Kidney glomerular epithelial cell (primary cell): ENCODE data around the gene TCF4.

Experiments used
- DNase-seq: peaks from one replicate; lab custom pipeline; 2025; lab: John Stamatoyannopoulos, UW

The TCF4 gene

DNA sequence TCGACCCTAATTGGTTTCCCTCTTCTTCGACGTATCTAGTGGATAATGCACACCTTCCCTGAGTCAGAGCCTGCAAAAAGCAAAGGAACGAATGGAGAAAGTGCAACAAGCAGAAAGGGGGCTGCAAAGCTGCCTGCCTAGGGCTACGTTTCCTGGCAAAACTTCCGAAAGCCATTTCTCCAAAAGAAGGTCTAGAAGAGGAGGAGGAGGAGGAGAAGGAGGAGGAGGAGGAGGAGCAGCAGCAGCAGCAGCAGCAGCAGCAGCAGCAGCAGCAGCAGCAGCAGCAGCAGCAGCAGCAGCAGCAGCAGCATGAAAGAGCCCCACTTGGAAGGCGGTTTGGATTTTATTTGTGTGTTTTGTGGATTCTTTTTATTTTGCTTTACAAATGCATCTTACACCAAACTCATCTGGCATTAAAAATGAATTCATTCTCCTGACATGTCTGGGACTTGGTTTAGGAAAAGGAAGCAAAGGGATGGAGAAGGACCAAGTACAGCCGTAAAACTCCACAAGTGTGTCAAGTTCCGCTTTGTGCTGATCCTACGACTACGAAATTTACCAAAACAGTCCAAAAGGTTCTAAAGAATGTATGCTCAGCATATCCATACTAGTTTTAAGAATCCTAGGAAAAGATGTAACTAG is 2.0 kb downstream of the TCF4 start:
- DNase-seq: no peak

DNA sequence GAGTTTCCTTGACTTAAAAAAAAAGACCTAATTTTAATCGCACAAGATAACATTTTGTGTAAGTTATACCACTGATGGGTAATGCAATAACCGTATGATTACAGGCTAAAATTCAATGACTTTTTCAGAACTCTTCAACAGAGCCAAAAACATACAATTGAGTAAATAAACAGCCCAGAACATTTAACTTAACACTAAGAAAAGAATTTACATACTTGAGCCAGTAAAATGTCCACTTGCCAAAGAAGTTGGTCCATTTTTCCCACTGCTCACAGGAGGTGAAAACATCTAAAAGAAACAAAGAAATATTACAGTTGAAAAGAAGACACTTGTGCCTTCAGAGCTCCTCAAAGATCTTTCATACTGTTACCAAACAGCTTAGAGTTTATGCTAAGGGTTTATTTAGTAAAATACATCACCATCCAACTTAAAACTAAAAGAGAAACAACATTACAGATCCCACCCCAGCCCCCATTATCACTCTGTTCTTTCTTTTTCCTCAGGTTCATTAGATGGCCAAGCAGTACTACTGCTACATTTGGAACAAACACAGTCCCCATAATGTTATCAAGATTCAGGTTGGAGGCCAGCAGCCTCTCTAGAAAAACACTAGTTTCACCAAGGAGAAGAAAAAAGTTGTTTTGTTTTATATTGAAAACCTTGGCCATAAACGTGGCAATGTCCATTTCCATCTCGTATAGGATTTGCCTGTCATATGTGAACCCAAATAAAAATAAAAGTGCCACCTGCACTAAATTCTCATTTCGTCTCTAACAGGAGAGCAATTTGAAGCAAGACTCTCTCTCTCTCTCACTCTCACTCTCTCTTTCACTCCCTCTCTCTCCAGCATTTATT is 2.7 kb downstream of the TCF4 start:
- DNase-seq: no peak

DNA sequence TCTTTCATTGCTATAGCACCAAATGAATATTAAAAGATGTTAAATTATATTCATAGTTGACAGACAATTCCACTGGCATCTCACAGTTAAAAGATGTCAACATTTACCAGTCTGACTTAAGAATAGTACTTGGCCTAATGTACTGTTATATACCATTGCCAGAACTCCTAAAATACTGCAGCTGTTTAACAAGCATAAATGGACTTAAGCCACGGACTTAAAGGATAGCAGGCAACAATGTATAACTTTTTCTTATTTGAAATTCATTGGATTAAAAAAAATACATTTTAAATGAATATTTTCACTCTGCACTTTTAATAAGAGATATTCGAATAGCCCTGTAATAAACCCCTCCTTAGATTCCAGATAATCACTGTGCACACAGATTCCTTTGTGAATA is 3.8 kb downstream of the TCF4 start:
- no peak for DNase-seq

DNA sequence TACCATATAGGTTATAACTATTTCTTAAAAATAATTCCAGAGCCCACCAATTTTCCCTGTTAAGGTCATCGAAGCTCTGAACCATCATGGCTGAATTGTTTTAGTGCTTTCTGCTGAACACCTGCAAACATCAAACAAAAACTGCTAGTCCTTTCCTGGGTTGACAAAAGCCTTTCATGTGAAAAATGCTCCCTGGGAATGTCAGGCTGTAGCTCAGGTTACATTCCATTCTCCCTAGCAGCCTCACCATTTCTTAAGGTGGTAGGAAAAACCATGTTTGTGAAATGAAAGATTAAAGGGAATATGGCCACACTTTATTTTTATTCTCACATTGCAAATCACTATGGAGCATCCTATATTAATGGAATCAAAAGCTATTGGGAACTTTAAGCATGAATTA is 5.7 kb downstream of the TCF4 start:
- no peak for DNase-seq

DNA sequence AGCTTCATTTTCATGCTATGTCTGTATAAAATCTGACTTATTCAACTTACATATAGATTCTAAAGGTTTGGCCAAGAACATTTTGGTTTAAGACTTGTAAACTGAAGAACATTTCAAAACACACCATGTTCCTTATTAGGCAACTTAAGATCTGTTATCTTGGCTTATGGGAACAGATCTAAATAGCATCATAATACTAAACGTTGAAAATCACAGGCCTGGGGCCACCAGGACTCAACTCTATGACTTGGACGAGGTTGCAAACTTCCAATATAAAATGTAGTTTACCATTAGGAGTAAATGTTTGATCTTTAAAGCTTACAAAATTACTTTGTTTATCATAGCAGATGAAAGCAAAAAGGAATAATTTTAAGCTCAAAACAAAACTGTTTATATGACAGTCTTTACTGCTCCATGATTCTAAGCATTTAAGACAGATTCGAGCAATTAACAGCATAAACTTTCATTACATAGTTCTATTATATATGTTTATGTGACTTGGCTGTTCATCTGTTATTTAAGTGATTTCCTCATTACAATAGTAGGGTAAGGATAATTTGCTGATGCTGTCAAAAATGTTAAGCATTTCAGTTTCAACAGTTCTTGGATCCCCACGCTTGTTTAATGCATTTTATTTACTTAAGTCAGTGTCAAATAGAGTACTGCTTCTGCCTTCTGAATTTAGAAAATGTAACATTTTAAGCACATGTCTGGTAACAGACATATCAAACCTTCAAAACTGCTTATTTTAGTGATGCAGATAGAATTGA is 8.3 kb downstream of the TCF4 start:
- DNase-seq: no peak

DNA sequence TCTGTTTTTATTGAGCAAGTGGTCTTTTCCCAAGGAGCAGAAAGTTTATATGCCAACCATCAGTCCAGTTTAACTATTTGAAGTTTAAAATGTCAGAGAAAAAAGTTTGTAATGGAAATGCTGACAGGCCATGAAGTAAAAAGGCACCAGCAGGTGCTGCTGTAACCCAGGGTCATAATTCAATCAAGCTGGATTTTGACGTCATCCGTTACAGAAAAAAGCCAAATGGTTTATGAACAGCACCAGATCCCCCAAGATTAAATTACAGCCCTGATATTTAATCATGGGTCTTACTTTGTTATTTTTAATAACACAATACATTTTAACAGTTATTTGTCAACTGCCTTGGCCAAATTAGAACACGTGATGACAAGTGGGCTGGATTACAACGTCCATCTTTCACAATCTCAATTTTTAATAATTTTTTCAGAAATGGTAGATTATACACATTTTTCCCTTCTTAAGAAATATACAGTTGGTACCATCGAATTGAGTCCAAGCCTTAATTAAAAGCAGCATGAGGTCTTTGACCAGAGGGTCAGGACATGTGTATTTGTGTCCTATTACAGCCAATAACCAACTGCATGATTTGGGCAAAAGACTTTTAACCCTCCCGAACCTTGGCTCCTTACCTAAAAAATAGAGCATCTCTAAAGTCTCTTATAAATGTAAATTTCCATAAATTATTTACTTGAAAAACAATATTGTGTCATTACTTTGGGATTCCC is 10.0 kb downstream of the TCF4 start:
- no peak for DNase-seq

DNA sequence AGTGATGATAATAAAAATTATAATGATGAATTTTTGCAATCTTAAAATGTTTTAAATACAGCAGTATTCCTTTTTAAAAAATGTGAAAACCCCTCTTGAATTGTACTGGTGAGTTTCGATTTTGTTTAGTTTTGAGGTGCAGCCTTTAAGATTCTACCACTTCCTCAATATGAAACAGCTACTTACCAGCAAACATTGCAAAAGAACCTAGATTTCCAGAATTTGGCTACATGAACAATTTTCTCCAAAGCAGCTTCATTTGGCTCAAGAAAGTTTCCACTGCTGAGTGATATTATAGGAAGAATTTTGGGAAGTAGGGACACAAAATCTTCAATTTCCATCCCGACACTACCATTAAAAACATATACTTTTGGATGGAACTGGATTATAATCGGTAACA is 12.0 kb downstream of the TCF4 start:
- DNase-seq: no peak

DNA sequence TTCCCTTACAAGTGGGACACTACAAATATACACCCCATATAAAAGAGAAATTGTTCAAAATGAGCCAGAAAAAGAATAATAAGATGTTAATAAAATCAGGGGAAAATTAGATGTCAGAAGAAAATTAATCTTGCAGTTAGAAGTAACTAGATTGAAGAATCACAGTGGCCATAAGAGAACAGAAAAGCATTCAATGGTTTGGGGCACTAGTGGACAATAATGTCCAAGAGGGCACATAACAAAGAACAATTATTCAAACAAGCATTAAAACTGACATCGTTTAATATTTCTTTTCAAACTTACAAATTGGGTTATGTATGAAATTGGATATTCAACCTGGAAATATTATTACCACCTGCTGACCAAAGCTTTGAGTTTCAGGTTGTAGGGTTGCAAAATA is 12.9 kb downstream of the TCF4 start:
- DNase-seq: no peak

DNA sequence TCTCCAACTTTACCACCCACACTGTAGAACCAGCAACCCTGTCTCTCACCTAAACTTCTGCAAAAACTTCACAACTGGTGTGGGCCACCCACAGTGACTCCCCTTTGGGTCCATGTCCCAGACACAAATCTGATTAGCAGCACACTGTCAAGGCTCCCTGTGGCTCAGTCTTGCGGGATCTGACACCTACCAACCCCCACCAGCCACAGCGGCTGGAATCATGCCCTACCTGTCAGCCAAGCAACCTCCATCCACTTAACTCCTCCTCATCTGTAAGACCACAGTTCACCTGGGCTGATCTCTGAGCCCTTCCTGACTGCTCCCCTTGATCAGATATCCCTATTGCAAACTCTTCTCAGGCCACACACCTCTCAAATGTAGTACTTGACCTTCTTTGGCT is 14.6 kb downstream of the TCF4 start:
- DNase-seq: no peak

DNA sequence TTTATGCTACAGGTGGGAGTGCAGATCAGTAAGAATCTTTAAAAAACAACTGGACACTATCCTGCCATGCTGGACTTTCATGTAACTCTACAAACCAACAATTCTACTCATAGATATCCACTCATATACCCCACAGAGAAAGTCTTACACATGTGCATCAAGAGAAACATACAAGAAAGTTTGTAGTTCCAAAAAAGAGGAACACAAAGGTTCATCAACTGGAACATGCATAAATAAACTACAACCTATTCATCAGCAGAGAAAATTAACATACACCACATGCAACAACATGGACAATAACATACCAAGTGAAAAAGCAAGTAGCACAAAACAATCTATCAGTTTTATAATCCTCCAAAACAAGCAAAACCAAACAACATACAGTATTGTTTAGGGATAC is 17.0 kb downstream of the TCF4 start:
- DNase-seq: no peak

DNA sequence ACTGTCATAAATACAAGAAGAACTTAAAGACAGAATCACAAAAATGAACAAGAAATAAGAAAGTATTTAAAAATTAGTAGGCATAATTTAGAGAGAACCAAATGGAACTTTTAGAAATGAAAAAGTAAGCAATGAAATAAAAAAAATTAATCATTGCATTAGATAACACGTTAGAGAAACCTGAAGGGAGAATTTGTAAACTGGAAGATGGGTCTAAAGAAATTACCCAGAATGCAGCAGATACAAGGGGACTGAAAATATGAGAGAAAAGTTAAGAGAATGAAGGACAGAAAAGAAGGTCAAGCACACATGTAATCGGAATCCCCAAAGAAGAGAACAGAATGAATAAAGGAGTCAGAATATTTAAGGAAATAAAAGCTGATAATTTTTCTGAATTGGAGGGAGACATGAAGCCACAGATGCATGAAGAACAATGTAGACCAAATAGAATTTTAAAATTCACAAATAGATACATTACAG is 21.5 kb downstream of the TCF4 start:
- DNase-seq: no peak

DNA sequence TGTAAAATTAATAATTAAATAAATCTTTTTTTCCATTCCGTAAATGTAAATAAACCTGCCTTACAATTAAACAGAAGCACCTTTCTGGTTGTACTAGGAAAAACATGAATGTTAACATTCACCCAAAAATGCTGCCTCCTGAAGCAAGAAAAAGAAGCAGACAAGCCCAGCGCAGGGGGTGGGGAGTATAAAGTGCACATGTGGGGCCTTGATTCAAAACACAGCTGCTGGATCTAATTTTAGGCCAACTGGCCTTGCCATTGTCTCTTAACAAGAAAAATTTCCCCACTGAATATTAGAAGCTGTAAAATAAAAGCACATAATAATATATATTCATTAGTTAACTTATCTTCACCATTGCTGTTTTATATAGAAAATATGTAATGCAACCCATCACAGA is 28.3 kb downstream of the TCF4 start:
- DNase-seq: no peak

DNA sequence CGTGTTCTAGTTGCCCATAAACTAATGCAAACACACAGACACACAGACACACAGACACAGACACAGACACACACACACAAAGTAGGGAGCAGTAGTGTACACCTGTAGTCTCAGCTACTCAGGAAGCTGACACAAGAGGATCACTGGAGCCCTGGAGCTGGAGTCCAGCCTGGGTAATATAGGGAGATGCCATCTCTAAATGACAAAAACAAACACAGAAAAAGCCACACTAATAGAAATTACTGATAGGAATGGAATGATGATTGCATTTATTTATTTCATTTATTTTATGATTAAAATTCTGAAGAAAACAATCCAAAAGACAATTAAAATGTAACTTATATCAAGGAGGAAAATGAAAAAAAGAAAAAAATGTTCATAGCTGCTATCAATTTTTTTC is 30.8 kb downstream of the TCF4 start:
- DNase-seq: no peak

DNA sequence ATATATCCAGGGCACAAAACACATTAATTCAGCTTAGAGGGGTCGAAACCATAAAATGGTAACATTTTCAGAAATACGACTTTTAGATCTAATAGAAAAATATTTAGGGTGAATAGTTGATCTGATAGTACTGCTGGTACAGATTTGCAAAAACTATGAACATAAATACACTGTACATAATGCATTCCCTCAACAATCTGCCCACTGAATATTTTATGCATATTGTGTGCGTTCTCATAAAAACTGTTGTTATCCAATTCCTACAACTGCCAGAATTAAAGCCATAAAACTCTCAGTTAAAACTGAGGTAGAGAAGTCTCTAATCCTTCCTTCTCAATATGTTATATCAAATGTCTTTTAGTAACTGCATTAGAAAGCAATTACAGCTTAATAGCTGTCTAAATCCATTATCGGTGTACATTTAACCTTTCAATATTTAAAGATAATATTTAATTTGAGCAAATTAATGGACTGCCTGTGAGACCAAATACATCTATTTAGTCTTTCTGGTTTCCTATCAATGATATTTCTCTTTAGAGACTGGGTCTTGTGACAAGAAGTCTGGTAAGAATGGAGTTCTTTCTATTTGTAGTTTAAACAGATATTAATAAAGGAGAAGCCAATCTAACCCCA is 32.5 kb downstream of the TCF4 start:
- DNase-seq: no peak

DNA sequence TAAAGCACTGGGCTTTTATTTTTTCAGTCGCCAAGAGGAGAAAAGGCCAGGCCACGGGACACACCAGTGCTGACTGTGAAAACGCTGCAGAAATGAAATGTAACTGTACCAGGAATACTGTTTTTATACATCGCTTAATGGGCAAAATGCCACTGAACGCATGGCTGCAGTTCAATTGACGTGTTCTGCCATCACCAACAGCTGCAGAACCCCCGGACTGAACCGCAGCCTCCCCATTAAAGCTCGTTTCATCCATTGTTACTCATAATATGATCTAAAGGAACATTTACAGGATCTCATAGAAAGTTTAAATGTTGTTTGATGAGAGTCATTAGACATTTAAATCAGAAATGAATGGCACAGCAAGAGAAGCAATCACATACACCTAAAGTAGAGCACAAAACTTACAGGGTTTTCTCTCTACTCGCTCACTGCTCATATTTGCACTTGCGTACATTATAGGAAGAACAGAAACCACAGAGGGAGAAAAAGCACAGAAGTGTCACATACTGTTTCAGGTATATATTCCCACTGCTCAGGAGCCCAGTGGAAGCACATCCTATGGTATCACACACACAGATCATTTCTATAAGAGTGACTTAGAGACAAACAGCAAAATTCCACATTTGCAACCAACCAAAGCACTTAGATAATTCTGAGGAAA is 35.3 kb downstream of the TCF4 start:
- no peak for DNase-seq

DNA sequence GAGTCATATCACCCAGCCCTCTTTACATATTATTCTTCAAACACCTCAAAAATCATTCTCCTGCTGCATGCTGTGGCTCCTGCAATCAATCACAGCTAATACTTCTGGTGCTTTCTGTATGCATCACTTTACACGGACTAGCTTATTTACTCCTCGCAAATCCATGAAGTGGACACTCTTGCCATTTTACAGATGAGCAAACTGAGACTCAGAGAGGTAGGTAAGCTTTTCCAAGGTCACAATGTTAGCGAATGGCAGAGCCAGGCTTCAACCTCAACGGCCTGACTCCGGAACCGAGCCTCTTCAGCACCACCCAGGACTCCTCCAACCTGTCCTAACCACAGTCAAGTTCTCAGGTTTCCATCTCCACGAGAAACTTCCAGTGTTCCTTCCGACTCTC is 36.8 kb downstream of the TCF4 start:
- no peak for DNase-seq

DNA sequence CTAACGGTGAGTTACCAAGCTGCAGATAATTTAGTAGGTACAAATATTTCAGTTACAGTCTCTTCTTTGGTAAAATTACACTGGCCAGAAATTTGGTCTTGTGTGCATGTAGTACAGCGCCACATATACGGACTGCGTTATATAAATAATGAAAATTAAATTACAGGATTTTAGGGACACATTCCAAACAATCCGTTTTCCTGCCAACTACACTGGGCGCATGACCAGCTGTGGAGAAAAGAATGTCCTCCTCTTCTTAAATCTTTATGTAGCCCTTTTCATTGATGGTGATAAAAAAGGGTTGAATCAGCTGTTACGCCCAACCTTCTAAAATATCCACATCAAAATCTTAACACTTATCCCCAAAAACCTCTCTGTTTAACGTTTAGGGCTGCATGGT is 37.5 kb downstream of the TCF4 start:
- DNase-seq: no peak

DNA sequence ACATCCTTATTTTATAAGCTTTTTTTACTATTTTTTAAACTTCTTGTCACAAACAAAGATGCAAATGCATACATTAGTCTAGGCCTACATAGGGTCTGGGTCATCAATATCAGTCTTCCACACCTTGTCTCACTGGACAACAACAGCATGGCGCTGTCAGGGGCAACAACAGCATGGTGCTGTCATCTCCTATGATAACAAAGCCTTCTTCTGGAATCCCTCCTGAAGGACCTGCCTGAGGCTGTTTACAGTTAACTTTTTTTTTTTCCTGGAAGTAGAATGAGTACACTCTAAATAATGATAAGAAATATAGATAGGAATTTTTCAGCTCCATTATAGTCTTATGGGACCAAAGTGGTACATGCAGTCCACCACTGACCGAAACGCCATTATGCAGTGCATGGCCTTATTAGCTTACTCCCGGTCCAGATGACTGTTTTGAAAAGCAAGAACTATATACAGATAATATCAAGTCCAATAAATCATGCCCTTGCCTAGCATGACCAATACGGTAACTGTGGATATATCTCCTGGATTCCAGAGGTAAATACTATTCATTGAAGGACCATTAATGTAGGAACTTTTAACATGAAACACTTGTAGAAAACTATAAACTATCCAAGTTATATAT is 38.4 kb downstream of the TCF4 start:
- no peak for DNase-seq

DNA sequence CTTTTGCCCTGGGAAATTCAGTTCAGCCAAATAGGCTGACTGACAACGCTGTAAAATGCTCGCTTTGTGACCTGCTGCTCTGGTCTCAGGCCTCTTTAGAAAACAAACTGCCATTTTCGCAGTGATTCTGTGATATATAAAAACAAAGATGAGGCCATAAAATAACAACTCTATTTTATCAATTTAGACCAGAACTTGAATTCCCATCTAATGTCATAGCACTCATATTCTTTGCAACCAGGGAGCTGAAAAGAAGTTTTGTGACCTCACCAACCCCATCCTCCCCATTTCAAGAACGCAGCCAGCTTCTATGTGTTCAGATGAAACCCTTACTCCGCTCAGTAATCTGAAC is 40.3 kb downstream of the TCF4 start:
- DNase-seq: no peak

DNA sequence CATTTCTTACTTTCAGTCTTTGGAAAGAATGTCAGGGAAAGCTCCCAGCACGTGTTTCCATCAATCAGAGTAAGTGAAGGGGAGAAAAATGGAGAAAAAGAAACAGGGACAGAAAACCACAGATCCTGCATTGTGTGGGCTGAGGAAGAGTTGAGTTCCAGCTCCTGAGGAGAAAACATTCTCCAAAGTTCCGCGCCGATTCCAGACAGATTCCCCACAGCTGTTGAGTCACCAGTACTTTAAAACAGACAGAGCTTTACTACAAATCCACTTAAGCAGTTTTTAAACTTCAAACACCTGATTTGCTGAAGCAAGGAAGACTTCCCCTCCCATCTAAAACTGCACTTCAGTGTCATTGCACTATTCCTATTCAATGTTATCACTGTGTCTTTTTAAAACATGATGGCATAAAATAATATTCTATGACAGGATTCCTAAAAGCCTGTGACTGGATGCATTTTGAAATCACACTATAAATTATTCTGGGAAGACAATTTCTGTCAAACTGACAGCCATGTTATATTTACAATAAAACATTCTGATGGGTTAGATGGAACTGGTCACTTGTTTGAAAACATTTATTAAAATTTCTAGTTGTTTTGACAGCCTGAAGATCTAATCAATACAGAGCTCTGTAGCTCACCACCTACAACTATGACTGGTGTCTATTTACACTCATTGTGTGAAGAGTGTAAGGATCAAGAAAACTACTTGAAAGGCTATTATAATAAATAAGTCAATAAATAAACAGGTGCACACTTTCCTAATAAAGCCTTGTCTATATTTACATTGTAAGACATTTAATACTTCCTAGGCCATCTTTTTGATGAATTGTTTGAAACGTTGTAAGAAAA is 40.9 kb downstream of the TCF4 start:
- peak; percentile 75 for DNase-seq
